HCT116 (cell line): ENCODE results near the gene C1orf159.

Experiments
- CTCF ChIP-seq, 3 experiments: fragments of 200-600 bp in 1 of 3; sonication (generic) in 1 of 3; IDR thresholded peaks in 2 of 3; conservative IDR thresholded peaks in 1 of 3; 2 replicates each; pipeline ENCODE4 v1.5.1; 2012 to 2017; ENCODE audit warnings: low read depth in 2 of 3, low read length in 2 of 3, antibody characterized with exemption in 1 of 3, borderline replicate concordance in 1 of 3, control low read depth in 1 of 3, mild to moderate bottlenecking in 1 of 3, mixed read lengths in 1 of 3, mixed run types in 1 of 3, moderate library complexity in 1 of 3; ENCODE audit not compliant: insufficient read depth in 1 of 3
- EZH2phosphoT487 ChIP-seq: fragments of 200-600 bp; IDR thresholded peaks from 2 replicates; pipeline ENCODE4 v1.6.1; 2018; ENCODE audit warnings: antibody characterized with exemption, borderline replicate concordance
- JUND ChIP-seq: IDR thresholded peaks from 2 replicates; pipeline ENCODE4 v1.6.1; 2012
- POLR2A ChIP-seq: IDR thresholded peaks from 2 replicates; pipeline ENCODE4 v1.7.0; 2011; ENCODE audit warnings: borderline replicate concordance; ENCODE audit not compliant: insufficient read depth, insufficient read length; ENCODE audit errors: extremely low read depth
- POLR2AphosphoS5 ChIP-seq: IDR thresholded peaks from 2 replicates; pipeline ENCODE4 v1.6.1; 2011; ENCODE audit warnings: mild to moderate bottlenecking, low read depth, low read length, moderate library complexity
- SIN3A ChIP-seq: IDR thresholded peaks from 2 replicates; pipeline ENCODE4 v1.6.1; 2012; ENCODE audit warnings: low read depth

GRCh38 chr1:1069056-1069710 lies 46.7 kb downstream of the C1orf159 start:
- TF ChIP-seq CTCF (IDR thresholded peaks at IDR 0.05 in 2 of 3, conservative IDR thresholded peaks at IDR 0.05 in 1 of 3; ENCODE audit: borderline replicate concordance in 1 of 3, insufficient read depth in 1 of 3, low read depth in 2 of 3, low read length in 2 of 3) (no peak), JUND (no peak), POLR2AphosphoS5 (peak; percentile 55; the same call in 1 of the 2 replicates), POLR2A (no peak), EZH2phosphoT487 (no peak), SIN3A (no peak)
